Measurements from ENCODE around the gene OGFOD3.
"Not testable (repeated sequence)": the region's sequence is repeated elsewhere in the genome, so short reads cannot be mapped to it uniquely, and the experiment has no call there.

The OGFOD3 gene

DNA sequence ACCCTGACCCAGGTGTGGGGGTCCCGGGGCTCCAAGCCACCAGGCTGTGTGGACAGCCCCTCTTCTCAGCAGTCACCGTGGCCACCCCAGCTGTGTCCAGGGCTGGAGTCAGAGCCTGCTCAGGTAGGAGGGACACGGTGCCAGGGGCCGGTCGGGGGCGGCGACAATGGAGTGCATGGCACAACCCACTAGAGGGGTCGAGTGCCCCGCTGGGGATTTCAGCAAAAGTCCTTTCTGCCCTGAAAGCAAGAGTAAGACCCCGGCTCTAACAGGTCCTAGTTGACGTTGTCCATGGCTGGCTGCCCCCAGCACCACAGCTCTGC, 35.5 kb downstream of the OGFOD3 start:
- H3K27ac ChIP-seq: no peak overlapping the region
- TF ChIP-seq, protein P1, sequence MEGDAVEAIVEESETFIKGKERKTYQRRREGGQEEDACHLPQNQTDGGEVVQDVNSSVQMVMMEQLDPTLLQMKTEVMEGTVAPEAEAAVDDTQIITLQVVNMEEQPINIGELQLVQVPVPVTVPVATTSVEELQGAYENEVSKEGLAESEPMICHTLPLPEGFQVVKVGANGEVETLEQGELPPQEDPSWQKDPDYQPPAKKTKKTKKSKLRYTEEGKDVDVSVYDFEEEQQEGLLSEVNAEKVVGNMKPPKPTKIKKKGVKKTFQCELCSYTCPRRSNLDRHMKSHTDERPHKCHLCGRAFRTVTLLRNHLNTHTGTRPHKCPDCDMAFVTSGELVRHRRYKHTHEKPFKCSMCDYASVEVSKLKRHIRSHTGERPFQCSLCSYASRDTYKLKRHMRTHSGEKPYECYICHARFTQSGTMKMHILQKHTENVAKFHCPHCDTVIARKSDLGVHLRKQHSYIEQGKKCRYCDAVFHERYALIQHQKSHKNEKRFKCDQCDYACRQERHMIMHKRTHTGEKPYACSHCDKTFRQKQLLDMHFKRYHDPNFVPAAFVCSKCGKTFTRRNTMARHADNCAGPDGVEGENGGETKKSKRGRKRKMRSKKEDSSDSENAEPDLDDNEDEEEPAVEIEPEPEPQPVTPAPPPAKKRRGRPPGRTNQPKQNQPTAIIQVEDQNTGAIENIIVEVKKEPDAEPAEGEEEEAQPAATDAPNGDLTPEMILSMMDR (conservative IDR thresholded peaks at IDR 0.05): no peak
- no peak for TF ChIP-seq ZFX (IDR thresholded peaks at IDR 0.05)

- not testable (repeated sequence) for H3K27ac ChIP-seq
These were observed 36.0 kb downstream of the OGFOD3 start for GRCh38 chr17:82382220-82382932.

- H3K27ac ChIP-seq: not testable (repeated sequence)
These were observed 36.7 kb downstream of the OGFOD3 start for GRCh38 chr17:82381703-82382009.

DNA sequence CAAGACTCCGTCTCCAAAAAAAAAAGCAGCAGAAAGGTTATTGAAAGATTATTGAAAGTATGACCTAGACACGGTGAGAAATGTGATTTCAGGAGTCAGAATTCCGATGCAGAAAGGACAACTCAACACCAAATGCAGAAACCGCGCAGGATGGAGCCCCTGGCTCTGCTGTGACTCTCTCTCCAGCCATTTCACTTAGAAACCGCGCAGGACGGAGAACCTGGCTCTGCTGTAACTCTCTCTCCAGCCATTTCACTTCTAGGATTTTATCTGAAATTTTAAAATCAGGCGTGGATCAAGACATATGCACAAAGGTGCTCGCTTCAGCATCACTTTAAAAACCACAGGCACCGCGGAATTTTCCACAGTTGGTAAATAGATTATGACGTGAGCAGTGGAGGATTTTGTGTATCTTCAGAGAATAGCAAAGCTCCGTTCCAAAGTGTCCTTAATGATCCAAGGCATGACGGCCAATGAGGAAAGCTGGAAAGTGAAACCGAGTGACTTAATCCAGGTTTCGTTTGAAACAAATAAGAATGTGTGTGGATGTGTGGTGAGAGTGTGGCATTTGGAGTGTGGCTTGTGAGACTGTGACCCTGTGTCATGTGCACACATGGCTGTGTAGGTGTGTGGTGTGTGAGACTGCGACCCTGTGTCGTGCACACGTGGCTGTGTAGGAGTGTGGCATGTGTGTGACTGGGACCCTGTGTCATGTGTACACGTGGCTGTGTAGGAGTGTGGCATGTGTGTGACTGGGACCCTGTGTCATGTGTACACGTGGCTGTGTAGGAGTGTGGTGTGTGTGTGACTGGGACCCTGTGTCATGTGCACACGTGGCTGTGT, 37.3 kb downstream of the OGFOD3 start:
- H3K27ac ChIP-seq: no peak overlapping the region
- TF ChIP-seq ZFX (IDR thresholded peaks at IDR 0.05): no peak
- TF ChIP-seq, protein P1 (conservative IDR thresholded peaks at IDR 0.05): no peak

DNA sequence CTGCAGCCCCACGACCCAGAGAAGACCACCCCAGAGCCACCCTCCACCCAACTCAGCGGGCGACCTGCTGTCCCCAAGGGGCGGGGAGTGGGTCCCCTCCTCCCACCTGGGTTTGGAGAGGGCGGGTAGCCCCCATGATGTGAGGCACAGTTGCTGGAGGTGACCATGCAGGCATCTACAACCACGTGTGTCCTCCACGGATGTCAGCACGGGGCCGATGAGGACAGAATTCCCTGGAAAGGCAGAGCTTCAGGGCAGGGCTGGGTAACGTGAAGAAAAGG, 39.7 kb downstream of the OGFOD3 start:
- TF ChIP-seq ZFX (IDR thresholded peaks at IDR 0.05): no peak
- TF ChIP-seq, protein P1 (conservative IDR thresholded peaks at IDR 0.05): no peak
- no peak overlapping the region for H3K27ac ChIP-seq

DNA sequence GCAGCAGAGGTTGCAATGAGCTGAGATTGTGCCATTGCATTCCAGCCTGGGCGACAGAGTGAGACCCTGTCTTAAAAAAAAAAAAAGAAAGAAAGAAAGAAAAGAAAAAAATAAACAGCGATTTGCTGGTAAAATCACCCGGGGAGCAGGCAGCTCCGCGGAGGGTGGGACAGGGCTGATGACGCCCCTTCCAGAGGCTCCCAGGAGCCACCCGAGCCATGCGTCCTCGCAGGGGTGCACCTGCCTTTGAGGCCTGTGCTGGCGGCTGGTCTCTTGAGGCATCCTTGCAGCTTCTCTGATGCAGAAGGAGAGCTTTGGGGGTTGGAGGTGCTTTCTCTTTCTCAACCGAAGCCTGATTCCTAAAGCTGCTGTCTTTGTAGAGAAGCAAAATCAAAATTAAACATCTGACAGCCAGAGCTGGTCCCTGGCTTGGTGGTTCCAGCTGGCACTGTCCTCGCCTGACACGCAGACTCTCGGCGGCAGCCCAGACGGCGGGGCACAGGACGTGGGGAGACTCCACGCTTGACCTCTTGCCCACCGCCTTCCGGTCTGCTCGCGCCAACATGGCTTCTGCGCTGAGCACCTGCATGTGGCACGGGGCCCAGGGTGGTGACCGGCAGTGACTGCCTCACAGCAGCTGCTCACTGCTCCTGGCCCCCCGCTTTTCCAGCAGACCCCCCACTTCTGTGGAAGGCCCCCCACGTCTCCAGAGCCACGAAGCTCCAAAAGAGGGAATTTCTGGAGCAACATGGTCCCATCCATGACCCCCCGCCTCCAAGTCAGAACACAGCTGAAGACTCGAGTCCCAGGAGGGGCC, 40.3 kb downstream of the OGFOD3 start:
- no peak for TF ChIP-seq ZFX (IDR thresholded peaks at IDR 0.05)
- TF ChIP-seq, protein P1 (conservative IDR thresholded peaks at IDR 0.05): no peak
- H3K27ac ChIP-seq: no peak overlapping the region

GRCh38 chr17:82377294-82377693, 41.1 kb downstream of the OGFOD3 start:
- H3K27ac ChIP-seq: not testable (repeated sequence)

DNA sequence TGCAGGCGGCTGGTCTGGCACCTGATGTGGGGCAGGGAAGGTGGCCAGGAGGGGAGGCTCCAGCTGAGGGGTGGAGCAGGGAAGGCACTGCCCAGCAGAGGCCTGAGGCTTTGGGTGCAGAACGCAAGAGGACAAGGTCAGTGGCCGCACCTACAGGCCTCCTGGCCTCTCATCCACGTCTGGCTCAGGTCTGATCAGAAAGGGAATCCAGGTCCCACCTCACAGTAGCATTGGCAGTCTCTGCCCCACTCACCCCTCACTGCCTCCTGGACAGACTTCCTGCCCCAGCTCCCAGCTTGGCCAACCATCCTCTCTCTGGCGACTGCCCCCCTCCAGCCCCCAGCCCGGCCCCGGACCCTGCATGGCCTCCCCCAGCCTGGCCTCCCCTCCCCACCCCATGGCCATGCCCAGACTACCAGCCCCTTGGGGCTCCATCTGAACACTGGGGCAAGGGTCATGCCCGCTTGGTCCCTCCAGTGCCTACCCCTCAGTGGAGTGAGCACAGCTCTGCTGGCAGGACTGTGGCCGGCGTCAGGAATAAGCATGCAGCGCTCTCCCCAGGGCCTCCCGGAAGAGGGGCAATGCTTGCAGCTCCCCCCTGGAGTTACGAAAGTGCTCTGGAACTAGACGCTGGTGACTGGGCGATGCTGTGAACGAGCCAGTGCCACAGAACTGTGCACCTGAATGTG, 42.2 kb downstream of the OGFOD3 start:
- TF ChIP-seq, protein P1 (conservative IDR thresholded peaks at IDR 0.05): no peak
- no peak for TF ChIP-seq ZFX (IDR thresholded peaks at IDR 0.05)
- no peak overlapping the region for H3K27ac ChIP-seq

Data from C4-2B (cell line).